ENCODE results near the gene TIMMDC1. TPM values are rescaled to one million over a fixed set of nuclear protein-coding genes. Genes with fewer than 3 reads are reported as not detected.

Gene TIMMDC1
- total and polyA plus RNA-seq, 8 donors = 26.3 to 165 (median 64.6) TPM

DNA sequence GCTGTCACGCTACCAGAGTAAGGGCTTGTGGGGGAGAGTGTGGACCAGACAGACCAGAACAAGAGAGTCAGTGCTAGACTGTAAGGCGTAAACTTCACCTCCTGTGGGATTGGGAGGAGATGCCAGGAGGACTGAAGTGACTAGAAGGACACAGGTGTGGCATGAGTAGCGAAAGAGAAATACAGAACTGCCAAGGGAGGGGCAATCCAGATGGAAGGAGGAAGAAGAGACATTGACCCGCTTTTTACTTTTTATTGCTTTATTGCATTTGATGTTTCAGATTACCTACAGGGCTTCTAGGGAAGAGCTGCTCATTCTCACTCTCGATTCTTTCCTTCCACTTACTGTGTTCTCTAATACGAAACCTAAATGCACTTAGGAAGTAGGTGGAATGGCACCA is 27.5 kb upstream of the TIMMDC1 start:
- Histone ChIP-seq H3K4me1 (peaks cover 17 to 30% (median 25%) of the 10 kb centered on the region in 4 donors), H3K27me3 (no peaks in the 10 kb centered on the region), H3K9me3 (no peaks in the 10 kb centered on the region), H3K27ac (no peak overlapping the region), H3K4me3 (no peak overlapping the region), H3K36me3 (peaks cover 13 to 47% (median 45%) of the 10 kb centered on the region in 4 donors)
- no peak for DNase-seq
- TF ChIP-seq, protein P1, sequence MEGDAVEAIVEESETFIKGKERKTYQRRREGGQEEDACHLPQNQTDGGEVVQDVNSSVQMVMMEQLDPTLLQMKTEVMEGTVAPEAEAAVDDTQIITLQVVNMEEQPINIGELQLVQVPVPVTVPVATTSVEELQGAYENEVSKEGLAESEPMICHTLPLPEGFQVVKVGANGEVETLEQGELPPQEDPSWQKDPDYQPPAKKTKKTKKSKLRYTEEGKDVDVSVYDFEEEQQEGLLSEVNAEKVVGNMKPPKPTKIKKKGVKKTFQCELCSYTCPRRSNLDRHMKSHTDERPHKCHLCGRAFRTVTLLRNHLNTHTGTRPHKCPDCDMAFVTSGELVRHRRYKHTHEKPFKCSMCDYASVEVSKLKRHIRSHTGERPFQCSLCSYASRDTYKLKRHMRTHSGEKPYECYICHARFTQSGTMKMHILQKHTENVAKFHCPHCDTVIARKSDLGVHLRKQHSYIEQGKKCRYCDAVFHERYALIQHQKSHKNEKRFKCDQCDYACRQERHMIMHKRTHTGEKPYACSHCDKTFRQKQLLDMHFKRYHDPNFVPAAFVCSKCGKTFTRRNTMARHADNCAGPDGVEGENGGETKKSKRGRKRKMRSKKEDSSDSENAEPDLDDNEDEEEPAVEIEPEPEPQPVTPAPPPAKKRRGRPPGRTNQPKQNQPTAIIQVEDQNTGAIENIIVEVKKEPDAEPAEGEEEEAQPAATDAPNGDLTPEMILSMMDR (IDR thresholded peaks at IDR 0.05) = no peak
- no peak for TF ChIP-seq EP300 (IDR thresholded peaks at IDR 0.05)
- TF ChIP-seq POLR2AphosphoS5 (IDR thresholded peaks at IDR 0.05) = no peak
- TF ChIP-seq POLR2A (IDR thresholded peaks at IDR 0.05) = no peak
- intact Hi-C loops (cut with DNase I; ENCODE audit: low total_unique reads) = no loop called here
- 89 to 98% (median 97%) methylated on average over 6 of the region's 6 CpGs for WGBS, 5 donors

DNA sequence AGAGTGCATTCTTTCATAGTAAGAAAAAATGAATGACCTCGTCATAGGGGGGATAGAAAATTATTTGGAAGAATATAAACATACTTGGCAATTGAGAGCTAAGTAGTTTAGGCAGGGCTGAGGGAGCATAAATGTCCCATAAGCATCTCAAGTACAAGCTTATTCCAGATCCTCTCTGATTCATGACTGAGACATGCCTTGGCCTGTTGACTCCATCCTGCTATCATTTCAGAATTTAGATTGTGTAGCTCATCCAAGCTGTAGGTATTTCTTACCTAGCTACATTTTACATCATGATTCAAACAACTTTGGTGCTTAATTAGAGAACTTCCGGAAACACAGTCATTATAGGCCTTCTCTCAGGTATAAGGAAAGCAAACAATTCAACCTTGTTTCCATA is 17.3 kb upstream of the TIMMDC1 start:
- H3K4me1 ChIP-seq = no peaks in the 10 kb centered on the region
- H3K27me3 ChIP-seq = no peaks in the 10 kb centered on the region
- no peak overlapping the region for H3K4me3 ChIP-seq
- H3K9me3 ChIP-seq = no peaks in the 10 kb centered on the region
- no peak for DNase-seq
- intact Hi-C loops (cut with DNase I; ENCODE audit: low total_unique reads) = no loop called here
- WGBS, 5 donors = 86 to 98% (median 96%) methylated on average over 2 of the region's 2 CpGs
- TF ChIP-seq, protein P1 (IDR thresholded peaks at IDR 0.05) = no peak
- TF ChIP-seq EP300 (IDR thresholded peaks at IDR 0.05) = no peak
- TF ChIP-seq POLR2AphosphoS5 (IDR thresholded peaks at IDR 0.05) = no peak
- TF ChIP-seq POLR2A (IDR thresholded peaks at IDR 0.05) = no peak
- no peak overlapping the region for H3K27ac ChIP-seq
- H3K36me3 ChIP-seq = peaks cover 16 to 90% (median 85%) of the 10 kb centered on the region in 4 donors

DNA sequence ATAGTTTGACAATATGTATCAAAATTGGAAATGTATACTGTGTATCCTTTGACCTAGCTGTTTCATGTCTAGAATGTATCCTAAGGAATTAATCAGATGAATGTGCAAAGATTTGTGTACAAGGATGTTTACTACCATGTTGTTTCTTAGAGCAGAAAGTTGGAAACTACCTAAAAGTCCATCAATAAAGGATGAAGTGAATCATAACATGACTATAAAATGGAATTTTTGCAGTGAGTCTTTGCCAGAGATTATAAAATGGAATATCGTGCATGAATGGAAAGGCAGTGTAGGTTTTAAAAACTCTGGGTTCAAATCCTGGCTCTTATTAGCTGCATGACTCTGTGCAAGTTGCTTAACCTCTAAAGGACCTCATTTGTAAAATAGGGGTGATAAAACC is 15.2 kb upstream of the TIMMDC1 start:
- intact Hi-C loops (cut with DNase I; ENCODE audit: low total_unique reads) = no loop called here
- Histone ChIP-seq H3K4me1 (no peaks in the 10 kb centered on the region), H3K27ac (no peak overlapping the region), H3K36me3 (peaks cover 22 to 93% (median 86%) of the 10 kb centered on the region in 4 donors), H3K27me3 (no peaks in the 10 kb centered on the region), H3K4me3 (no peak overlapping the region), H3K9me3 (no peaks in the 10 kb centered on the region)
- 71 to 93% (median 92%) methylated on average over 1 of the region's 1 CpG for WGBS, 5 donors
- DNase-seq = no peak
- TF ChIP-seq EP300 (IDR thresholded peaks at IDR 0.05) (no peak), POLR2A (IDR thresholded peaks at IDR 0.05) (no peak), POLR2AphosphoS5 (IDR thresholded peaks at IDR 0.05) (no peak)
- TF ChIP-seq, protein P1 (IDR thresholded peaks at IDR 0.05) = no peak

DNA sequence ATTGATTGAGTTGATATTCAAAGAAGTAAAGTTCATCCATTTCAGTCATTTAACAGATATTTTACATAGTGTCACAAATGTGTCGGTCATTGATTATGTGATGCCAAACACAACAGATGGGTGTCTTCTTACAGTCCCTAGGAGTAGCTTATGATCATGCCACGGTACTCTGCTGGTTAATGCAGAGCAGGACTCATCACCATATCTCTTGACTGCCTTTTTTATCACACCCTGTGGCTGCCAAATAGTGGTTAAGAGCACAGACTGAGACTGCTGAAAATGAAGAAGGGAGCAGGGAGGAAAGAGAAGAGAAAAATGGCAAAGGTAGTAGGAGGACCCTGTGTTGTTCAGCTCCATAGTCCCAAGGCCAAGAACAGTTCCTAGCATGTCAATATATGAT is 12.8 kb upstream of the TIMMDC1 start:
- intact Hi-C loops (cut with DNase I; ENCODE audit: low total_unique reads) = no loop called here
- WGBS, 5 donors = 91 to 99% (median 92%) methylated on average over 2 of the region's 2 CpGs

DNA sequence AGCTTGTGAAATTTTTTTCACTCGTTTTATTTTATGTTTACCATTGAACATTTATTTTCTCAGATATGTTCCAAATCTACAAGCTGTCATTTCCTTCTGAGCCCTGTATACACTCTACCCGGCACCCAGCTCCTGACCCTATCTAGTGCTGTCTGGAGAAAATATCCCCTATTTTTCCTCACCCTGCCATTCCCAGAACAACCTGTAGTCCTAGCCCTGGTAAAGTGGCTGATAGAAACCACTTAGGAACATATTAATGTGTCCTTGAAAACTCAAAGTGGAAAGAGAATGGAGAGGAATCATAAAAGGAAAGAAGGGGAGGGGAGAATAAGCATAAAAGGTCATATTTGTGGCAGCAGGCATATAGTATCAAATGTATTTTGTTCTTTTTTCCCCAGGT is 8.2 kb upstream of the TIMMDC1 start:
- intact Hi-C loops (cut with DNase I; ENCODE audit: low total_unique reads) = no loop called here
- Histone ChIP-seq H3K4me1 (no peaks in the 10 kb centered on the region), H3K4me3 (no peak overlapping the region), H3K27ac (no peak overlapping the region), H3K36me3 (peaks cover 14 to 66% (median 65%) of the 10 kb centered on the region in 4 donors), H3K9me3 (no peaks in the 10 kb centered on the region), H3K27me3 (no peaks in the 10 kb centered on the region)
- DNase-seq = no peak
- WGBS, 5 donors = 88 to 94% (median 92%) methylated on average over 2 of the region's 2 CpGs
- no peak for TF ChIP-seq EP300 (IDR thresholded peaks at IDR 0.05)
- no peak for TF ChIP-seq POLR2A (IDR thresholded peaks at IDR 0.05)
- TF ChIP-seq, protein P1 (IDR thresholded peaks at IDR 0.05) = no peak
- TF ChIP-seq POLR2AphosphoS5 (IDR thresholded peaks at IDR 0.05) = no peak

More for the DNA sequence above, 12.8 kb upstream of the TIMMDC1 start:
- Histone ChIP-seq H3K9me3 (no peaks in the 10 kb centered on the region), H3K36me3 (peaks cover 22 to 89% (median 85%) of the 10 kb centered on the region in 4 donors), H3K27me3 (no peaks in the 10 kb centered on the region), H3K27ac (no peak overlapping the region), H3K4me1 (no peaks in the 10 kb centered on the region), H3K4me3 (no peak overlapping the region)
- no peak for DNase-seq
- TF ChIP-seq POLR2AphosphoS5 (IDR thresholded peaks at IDR 0.05) = no peak
- no peak for TF ChIP-seq EP300 (IDR thresholded peaks at IDR 0.05)

Measured in stomach (tissue), 9 donors.